ENCODE results near the gene ZSCAN31.

- TF ChIP-seq CTCF (IDR thresholded peaks at IDR 0.05 in 8 of 11, conservative IDR thresholded peaks at IDR 0.05 in 3 of 11) (no peak), POLR2AphosphoS5 (IDR thresholded peaks at IDR 0.05) (no peak), POLR2A (IDR thresholded peaks at IDR 0.05) (no peak)
Observed at GRCh38 chr6:28349344-28349891, 13.5 kb upstream of the ZSCAN31 start.
